HG02610 (cell line): Measurements from ENCODE around the gene KLK1.
A peak's percentile ranks its signal among the peaks of the same experiment; 100 is the strongest.
"Not testable (repeated sequence)": the region's sequence is repeated elsewhere in the genome, so short reads cannot be mapped to it uniquely, and the experiment has no call there.

Experiments used
- ATAC-seq: cut with Tn5 transposase; IDR thresholded peaks from one replicate; pipeline ENCODE4 v1.9.1; 2021; ENCODE audit warnings: mild to moderate bottlenecking, moderate library complexity; ENCODE audit not compliant: unreplicated experiment

The KLK1 gene

DNA sequence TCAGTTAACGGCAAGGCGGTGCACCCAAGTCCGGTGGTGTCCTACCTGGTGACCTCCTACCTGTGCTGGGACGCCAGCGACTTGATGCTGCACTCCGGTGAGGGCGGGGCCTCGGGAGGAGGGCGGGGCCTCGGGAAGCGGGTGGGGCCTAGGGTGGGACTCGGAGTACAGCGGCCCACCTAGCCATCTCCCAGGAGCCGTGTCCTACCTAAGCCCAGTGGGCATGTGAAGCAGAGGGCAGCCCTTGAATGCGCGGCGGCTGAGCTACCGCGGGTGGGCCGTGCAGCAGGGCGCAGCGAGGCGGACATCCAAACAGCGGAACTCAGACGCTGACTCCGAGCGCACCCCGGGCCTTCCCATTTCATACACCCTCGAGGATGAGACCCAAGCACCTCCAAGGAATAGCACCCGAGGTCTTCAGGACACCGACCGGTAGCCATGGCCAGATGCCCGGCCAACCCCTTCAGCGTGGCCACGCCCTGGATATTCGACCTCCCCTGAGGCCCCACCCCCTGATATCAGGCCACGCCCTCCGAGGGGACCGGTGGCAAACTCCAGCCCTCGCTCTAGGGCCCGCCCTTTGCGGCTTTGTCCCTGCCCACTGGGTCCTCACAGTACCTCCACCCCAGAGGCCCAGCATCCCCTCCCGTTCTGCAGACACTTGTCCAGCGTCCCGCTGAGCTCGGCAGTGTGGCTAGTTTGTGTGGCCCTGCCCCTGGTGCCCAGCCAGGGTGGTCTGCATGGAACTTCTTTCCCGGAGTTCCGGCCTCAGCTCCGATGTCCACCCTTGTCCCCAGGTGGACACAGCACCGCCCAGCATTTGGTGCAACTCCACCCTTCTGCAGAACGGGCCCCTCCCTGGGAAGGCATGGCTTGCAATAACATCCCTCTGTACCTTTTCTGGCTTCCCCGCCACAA lies 5.4 kb downstream of the KLK1 start:
- ATAC-seq = peak; percentile 52

DNA sequence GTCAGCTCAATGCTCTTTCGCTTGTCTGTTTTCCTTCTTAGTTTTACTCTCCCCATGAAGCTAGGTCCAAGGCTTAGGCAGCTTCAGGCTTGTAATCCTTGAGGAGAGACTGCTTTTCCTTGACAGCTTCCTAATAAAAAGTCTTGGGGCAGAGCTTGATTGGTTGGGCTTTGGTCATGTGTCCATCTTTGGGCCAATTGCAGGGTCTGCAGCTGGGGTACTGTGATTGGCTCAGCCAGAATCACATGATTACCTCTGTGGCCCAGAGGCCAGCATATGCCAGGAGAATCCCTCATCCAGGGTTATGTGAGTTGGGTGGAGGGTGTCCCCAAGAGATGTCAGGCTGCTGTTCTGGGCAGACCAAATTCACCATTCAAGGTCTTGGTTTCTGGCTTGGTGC lies 8.1 kb downstream of the KLK1 start:
- ATAC-seq = no peak

DNA sequence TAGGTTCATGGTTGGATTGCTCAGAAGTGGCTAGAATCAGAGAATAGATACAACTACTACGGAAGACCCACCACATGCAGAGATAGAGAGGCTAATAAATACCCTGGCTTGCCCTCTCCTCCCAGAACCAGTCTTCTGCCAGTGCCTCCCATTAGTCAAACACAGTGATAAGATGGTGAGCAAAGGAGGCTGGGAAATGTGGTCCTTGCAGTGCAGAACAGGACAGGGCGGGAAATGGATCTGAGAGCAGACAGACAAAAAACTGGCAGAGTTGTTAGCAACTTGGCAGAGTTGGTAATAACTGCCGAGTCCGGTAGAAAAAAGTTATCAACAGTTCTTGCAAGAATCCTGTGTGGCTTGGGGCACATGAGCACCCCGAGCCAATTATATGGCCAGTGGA lies 8.7 kb downstream of the KLK1 start:
- no peak for ATAC-seq

DNA sequence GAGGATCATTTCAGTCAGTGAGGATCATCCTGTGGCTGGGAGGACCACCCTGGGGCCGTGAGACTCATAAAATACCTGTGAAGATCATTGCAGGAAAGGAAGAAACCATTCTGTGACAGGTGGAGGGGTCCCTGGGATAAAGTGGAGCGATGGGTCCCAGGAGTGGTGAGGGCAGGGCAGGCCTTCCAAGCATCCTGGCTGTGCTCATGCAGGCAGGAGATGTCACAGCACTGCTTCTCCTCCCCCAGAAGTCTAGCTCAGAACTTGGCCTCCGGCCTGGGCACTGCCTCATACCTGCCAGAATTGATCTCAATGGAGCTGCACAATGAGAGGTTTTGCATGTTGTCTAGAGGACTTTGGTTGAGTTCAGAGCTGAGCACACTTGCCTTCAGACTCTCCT lies 11.1 kb downstream of the KLK1 start:
- ATAC-seq = no peak

DNA sequence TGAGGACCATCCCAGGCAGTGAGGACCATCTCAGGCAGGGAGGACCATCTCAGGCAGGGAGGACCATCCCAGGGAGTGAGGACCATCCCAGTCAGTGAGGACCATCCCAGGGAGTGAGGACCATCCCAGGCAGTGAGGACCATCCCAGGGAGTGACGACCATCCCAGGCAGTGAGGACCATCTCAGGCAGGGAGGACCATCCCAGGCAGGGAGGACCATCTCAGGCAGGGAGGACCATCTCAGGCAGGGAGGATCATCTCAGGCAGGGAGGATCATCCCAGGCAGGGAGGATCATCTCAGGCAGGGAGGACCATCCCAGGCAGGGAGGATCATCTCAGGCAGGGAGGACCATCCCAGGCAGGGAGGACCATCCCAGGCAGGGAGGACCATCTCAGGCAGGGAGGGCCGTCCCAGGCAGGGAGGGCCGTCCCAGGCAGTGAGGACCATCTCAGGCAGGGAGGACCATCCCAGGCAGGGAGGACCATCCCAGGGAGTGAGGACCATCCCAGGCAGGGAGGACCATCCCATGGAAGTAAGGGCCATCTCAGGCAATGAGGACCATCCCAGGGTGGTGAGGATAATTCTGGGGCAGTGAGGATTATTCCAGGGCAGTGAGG lies 11.9 kb downstream of the KLK1 start:
- ATAC-seq = not testable (repeated sequence)

DNA sequence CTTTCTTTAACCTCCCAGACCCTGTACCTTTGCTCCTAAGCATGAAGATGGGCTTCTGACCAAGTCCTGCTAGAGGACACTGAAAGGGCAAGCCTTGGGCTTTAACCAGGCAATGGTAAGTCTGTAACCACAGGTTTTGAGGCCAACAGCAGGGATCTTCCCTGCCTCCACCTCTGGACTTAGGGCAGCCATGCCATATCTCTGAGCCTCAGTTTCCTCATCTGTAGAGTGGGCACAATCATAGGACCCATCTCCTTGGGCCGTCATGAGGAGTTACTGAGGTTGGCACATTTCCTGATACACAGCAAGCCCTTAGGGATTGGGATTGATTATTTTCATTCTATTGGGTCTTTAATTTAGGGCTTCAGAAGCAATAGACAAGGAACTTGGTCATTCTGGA lies 14.7 kb downstream of the KLK1 start:
- ATAC-seq = no peak

DNA sequence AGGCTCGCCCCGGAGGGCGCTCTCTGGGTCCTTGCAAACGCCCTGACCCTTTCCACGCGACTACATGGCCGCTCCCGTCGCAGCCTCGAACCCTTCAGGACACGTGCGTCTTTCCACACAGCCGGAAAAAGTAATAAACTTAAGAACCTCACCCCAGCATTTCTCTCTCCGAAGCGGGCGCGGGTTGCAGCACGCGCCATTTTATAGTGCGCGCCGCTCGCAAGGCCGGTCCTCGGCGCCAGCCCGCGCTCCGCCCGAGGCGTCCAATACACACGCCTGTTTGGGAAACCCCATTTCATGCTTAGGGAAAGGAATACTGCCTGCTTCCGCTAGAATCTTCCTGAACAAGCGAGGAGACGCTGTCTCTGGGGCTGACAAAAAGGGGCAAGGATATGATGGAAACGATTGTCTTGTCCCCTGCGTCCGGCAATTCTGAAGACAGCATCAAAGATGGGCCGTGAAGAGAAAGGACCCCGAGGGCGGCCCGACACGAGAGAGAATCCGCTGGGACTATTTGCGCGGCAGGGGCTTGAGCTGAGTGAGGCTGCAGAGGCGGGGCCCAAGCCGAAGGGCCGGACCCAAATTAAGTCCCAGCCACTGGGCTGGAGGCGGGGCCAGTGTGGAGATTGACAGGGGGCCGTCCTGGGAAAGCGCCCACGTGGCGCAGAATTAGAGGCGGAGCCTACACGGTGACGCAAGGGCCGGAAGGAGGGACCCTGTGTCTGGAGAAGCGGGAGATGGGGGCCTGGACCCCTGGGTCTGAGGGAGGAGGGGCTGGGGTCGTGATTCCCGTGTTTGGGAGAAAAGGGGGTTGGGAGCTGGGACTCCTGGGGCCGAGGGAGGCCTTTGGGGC lies 18.9 kb downstream of the KLK1 start:
- ATAC-seq = peak; percentile 92

DNA sequence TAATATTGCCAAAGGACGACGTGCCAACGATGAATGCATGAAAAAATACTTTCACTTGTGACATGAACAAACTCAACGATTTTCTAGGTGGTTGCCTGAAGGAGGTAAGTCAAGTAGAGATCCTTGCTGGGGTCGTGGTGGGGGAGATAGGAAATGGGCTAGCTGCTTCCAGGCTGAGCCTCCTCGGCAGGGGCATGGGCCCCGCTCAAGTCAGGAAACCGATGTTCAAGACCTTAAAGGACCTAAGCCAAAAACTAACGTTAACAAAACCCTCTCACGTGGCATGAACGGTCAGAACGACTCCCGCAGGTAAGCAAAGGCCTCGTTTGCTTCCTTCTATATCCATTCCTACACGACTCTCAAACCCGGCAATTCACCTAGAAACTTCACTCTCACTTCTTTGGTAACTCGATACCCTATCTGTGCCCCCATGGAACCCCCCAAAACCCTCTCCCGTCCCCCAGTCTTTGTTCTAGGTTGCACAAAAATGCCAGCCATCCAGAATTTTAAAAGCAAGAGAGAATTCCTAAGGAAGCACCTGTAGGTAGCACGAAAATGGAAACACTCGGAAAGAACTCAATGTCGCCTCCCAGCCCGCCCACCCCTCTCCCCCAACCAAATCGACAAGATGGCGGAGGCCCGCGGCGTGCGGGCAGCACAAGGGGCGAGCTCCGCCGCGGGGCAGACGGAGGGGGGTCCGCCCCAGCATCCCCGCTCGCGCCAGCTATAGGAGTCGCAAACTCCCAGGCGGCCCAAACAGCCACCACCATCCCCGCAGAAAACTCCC lies 19.8 kb downstream of the KLK1 start:
- ATAC-seq = peak; percentile 2

DNA sequence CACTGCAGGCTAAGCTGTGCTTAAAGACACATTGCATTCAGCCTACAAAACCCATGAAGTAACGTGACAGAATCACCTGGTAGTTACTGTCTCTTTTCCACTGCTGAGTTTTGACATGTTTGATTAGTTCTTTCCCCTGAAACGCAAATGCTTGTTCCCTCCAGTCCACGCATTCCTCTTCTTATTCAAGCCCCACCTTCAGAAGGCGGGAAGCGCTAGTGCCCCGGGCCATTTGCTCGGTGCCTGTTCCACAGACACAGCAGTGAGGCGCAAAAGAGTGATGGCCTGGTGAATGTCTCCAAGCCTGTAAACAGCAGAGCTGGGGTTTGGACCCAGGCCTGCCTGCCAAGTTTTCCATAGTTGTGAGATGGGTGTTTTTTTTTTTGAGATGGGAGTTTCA lies 22.5 kb downstream of the KLK1 start:
- ATAC-seq = no peak

DNA sequence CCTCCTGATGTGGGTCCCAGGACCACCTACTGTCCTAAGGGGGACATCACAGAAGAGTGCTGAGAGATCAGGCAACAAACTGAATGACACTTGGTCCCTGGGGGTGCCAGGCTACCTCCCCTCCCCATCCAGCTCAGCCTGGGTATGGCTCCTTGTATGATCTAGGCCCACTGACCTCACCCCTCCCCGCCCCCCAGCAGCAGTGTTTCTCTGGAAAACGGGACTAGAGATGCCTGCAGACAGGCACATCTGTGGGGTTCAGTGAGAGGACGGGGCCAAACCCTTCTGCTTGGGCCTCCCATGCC lies 24.1 kb downstream of the KLK1 start:
- ATAC-seq = no peak

DNA sequence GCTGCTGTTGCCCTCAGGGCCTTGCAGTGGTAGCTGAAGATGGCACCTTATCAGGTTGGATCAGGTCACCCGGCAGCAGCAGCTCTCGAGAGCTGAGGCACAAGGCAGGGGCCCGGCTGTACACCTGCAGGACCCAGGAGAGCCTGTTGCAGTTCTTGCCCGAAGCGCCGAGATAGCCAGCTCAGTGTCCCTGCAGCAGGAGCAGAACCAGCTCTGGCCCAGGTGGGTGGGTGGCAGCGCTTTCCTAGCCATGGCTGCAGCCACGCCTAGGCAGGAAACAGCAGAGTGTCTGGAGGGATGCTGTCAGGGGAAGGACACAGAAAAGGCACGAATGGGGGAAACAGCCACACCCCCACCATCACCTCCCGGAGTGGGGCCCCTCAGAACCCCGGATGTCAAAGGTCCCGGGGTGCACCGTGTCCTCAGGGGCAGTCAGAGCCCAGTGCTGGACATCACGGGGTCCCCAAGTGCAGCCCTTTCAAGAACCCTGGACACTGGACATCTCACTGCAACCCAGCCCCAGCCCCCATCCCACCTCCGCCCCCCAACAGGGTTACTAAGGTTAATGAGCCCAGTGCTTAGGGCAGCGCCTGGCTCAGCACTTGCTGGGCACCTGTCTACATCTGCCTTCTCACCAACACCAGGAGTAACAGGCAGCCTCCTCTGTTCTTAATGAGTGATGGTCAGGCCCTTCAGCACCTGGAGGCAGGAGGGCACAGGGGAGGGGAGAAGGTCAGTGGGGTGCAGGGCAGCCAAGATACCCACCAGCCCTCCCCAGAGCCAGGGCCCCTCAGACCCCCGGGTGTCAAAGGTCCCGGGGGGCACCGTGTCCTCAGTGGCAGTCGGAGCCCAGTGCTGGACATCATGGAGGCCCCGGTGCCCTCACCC lies 24.7 kb downstream of the KLK1 start:
- no peak for ATAC-seq

DNA sequence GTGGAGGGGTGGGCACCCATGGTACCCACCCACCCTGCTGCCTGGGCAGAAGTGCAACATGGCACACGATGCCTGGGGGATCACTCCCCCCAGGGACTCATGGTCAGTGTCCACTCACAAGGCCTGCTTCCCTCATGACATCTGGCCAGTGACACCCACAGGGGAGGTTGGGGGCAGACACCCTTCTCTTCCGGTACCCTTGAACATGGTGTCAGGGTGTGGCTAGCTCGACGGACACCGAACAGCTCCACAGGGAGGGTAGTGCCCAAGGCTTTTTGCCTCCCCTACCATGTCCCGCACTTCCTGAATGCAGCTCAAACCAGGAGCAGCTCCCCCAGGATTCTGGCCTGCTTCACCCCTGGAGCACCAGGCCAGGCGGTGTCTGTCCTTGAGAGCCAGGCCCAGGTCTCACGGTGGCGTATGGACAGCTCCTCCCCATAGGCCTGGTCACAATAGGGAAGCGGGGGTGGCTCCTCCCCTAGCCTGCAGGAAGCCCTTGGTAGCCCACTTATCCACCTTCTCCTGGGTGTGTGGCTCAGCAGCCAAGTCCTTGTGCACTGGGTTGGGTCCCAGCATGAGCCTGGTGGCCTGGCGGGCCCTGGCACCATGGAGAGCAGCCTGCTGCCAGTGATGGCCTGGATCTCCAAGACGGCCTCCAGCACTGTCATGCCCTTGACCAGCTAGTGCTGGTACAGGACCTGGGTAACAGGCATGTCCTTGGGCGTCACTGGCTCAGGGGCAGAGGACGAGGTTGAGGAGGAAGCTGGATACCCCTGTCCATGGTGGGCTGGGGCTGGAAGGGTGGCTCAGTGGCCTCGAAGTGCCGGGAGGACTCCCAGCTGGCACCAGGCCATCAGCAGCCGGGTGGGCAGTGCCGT lies 25.6 kb downstream of the KLK1 start:
- ATAC-seq = no peak

DNA sequence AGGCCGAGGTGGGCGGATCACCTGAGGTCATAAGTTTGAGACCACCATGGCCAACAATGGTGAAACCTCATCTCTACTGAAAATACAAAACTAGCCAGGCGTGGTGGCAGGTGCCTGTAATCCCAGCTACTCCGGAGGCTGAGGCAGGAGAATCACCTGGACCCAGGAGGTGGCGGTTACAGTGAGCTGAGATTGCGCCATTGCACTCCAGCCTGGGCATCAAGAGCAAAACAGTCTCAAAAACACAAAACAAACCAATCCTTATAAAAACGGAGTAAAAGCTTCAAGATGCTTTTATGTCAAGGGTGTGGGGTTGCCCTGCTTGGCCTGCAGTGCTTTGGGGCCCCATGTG lies 26.2 kb downstream of the KLK1 start:
- no peak for ATAC-seq

DNA sequence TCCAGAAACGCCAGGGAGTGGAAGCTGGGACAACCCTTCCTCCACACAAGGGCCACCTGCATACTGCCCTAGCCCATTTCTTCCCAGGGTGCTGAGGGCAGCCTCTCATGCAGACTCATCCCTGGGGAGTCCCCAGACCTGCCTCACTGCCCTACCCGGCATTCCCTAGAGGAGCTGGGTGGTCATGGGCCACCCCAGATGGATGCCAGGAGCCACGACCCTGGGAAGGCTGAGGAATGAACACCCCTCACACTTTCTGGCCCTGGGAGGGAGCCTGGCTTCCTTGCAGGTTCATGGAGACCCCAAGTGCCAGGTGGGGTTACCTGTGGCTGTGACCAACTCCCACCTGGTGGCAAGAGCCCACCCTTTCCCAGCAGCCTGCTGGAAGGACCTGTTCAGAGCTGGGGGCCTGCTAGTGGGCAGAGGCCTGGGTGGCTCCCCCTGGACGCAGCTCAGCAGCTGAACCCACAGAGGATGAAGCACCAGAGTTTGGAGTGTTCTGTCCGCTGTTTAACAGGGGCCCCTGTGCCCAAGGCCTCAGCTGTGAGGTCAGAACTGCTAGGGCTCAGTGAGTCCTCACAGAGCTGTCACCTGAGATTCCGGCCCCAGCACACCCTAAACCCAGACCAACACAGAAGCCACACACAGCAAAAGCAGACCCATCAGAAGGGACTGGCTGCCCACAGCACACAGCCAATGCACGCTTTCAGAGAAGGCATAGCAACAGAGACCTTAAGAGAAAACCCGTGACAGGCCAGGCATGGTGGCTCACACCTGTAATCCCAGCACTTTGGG lies 26.8 kb downstream of the KLK1 start:
- ATAC-seq = no peak

DNA sequence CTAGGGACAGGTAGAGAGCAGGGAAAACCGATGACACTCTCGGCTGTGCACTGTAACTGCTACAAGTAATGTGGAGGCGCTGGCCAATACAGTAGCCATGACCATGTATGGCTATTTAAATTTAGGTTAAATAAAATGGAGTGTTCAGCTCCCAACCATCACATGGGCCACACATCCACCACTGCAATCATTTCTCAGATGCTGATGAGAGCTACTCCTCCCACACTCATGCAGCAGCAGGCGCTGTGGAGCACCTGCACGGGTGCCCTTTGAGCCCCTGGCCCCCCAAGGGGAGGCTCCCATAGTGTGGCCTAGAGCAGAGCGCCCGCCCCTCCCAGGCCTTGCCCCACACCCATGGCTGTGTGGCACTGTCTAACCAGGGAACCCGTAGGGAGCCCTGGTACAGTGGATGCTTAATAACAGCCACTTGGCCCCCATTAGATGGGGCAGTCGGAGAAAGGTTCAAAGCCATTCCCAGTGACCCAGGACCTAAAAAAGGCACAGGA lies 27.4 kb downstream of the KLK1 start:
- ATAC-seq = no peak

DNA sequence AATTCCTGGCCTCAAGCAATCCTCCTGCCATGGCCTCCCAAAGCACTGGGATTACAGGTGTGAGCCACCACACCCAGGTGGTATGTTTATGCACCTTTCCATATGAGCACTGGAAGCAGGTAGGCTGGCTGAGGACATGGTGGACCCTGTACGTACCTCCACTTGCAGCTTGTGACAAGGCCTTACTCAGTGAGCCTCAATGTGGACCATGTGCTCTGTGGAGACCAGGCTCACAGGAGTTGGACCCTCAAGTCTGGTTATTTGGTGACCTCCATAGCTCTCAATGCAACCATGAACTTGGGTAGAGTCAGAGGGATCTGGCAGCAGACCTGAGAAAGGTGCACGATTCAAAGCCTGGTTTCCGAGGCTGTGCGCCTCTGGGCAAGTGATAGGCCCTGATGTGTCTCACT lies 27.9 kb downstream of the KLK1 start:
- no peak for ATAC-seq

DNA sequence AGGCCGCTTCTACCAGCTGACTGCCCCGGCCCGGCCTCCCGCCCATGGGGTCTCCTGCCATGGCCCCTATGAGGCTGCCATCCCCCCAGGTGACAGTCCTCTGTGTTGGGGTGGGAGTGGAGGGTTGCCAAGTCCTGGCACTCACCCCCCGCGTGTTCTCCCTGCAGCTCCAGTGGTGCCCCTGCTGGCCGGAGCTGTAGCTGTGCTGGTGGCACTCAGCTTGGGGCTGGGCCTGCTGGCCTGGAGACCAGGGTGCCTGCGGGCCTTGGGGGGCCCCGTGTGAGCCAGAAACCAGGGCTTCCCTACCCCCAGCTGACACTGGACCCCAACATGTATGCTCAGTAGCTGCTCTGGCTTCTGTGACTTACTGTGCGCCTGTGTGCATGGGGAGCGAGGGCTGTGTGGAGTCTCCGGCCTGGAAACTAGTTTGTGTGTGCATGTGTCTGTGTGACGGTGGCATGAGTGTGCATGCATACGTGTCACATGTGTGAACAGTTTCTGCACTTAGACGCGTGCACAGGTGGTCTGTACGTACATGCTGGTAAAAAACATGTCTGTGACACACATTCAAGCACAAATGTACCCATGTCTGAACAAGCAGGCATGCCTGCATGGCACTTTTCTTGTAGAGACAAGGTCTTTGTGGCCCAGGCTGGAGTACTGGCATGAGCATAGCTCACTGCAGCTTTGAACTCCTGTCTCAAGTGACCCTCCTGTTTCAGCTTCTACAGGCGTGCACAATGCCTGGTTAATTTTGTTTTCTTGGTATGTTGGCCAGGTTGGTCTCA lies 28.5 kb downstream of the KLK1 start:
- ATAC-seq = no peak
